ENCODE measurements around the gene KLHL6. TPM values are rescaled to one million over a fixed set of nuclear protein-coding genes. Genes with fewer than 3 reads are reported as not detected.
A peak's percentile ranks its signal among the peaks of the same experiment; 100 is the strongest.
"Not testable (repeated sequence)": the region's sequence is repeated elsewhere in the genome, so short reads cannot be mapped to it uniquely, and the experiment has no call there.

KLHL6 gene
- total RNA-seq, 2 donors from 2014 or later = 2.0 to 3.0 TPM

DNA sequence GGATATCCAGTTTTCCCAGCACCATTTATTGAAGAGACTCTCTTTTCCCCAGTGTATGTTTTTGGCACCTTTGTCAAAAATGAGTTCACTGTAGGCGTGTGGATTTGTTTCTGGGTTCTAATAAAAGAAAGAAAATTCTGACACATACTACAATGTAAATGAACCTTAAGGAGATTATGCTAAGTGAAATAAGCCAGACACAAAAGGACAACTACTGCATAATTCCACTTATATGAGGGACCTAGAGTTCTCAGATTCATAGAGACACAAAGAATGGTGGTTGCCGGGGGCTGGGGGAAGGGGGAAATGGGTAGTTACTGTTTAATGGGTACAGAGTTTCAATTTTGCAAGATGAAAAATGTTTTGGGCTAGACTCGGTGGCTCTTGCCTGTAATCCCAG lies 14.7 kb upstream of the KLHL6 start:
- intact Hi-C loops (cut with DNase I); DNase-seq (ENCODE audit: low spot score): not testable (repeated sequence)

DNA sequence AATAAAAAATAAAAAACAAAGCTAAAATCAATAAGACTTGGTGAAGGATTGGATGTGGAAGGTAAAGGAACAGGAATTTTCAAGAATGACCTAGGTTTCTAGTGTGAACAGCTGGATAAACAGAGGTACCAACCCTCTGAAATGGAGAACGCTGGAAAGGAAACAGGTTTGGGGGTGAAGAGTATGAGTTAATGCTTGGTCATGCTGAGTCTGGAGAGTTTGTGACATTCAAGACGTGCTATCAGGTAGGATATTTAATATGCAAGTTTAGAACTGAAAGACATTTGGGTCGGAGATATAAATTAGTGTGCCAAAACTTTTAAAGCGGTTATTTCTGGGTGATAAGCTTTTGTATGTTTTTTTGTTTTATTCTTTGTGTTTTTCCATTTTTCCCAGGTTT lies 11.4 kb upstream of the KLHL6 start:
- DNase-seq (ENCODE audit: low spot score) = no peak
- intact Hi-C loops (cut with DNase I) = loop anchor here in 1 of 2 donors (5.0 kb wide), 1 partner anchor 165 kb away; no protein-coding TSS in a partner anchor

GRCh38 chr3:183564046-183564445 lies 8.5 kb upstream of the KLHL6 start:
- DNase-seq (ENCODE audit: low spot score) = no peak

DNA sequence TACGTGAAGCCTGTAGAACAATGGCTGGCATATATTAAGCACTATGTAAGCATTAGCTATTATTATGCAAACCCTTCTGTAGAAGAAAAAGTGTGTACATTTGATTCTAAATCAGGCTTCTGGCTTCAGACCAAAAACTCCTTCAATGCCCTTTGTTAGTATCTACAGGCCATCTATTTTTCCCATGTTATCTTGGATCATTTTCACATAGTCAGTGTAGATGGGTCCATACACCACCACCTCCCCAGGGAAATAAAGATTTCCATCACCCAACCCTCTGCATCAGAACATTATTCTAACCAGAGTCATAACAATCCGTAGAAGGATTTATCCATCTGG lies 8.0 kb upstream of the KLHL6 start:
- intact Hi-C loops (cut with DNase I) = no loop called here

More at GRCh38 chr3:183564046-183564445, 8.5 kb upstream of the KLHL6 start:
- intact Hi-C loops (cut with DNase I) = no loop called here

DNA sequence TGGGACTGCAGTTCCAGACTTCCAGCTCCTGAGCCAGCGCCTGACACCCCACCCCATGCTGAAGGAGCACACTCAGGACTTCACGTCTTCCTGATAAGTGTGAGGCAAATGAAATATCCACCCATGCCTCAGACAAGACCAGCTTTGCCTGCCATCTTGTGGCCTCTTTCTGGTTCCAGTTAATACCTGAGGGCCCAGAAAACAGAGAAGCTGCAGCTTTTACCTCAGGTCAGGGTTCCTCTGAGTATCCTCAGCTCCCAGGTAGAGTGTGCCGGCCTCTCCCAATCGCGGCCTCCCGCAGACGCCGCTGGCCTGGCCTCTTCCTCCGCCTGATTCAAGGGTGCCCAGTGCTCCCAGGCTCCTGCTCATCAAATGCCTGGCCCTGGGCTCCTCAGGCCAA lies 5.1 kb upstream of the KLHL6 start:
- DNase-seq (ENCODE audit: low spot score) = no peak
- intact Hi-C loops (cut with DNase I) = no loop called here

More for the DNA sequence above, 8.0 kb upstream of the KLHL6 start:
- no peak for DNase-seq (ENCODE audit: low spot score)

GRCh38 chr3:183558495-183558894 lies 3.0 kb upstream of the KLHL6 start:
- DNase-seq (ENCODE audit: low spot score) = no peak
- intact Hi-C loops (cut with DNase I) = no loop called here

DNA sequence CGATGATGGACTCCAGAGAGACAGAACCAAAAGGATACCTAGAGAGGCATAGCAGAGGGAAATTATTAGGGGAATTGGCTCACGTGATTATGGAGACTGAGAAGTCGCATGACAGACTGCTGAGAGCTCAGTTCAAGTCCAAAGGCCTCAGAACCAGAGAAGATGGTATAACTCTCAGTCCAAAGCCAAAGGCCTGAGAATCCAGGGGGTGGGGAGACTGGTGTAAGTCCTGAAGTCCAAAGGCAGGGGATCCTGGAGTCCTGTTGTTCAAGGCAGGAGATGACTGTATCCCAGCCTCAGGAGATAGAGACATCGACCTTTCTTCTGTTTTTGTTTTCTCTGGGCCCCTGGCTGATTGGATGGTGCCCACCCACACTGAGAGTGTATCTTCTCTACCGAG lies 1.2 kb upstream of the KLHL6 start:
- intact Hi-C loops (cut with DNase I) = no loop called here
- no peak for DNase-seq (ENCODE audit: low spot score)

GRCh38 chr3:183554377-183554776 lies 1.1 kb downstream of the KLHL6 start:
- DNase-seq (ENCODE audit: low spot score) = no peak
- intact Hi-C loops (cut with DNase I) = no loop called here

GRCh38 chr3:183553334-183554026 lies 2.0 kb downstream of the KLHL6 start:
- intact Hi-C loops (cut with DNase I) = no loop called here

GRCh38 chr3:183551930-183552329 lies 3.6 kb downstream of the KLHL6 start:
- no peak for DNase-seq (ENCODE audit: low spot score)
- intact Hi-C loops (cut with DNase I) = no loop called here

More at GRCh38 chr3:183553334-183554026, 2.0 kb downstream of the KLHL6 start:
- no peak for DNase-seq (ENCODE audit: low spot score)

- intact Hi-C loops (cut with DNase I) = no loop called here
- DNase-seq (ENCODE audit: low spot score) = no peak
Measured at GRCh38 chr3:183548262-183548769, 7.2 kb downstream of the KLHL6 start.

DNA sequence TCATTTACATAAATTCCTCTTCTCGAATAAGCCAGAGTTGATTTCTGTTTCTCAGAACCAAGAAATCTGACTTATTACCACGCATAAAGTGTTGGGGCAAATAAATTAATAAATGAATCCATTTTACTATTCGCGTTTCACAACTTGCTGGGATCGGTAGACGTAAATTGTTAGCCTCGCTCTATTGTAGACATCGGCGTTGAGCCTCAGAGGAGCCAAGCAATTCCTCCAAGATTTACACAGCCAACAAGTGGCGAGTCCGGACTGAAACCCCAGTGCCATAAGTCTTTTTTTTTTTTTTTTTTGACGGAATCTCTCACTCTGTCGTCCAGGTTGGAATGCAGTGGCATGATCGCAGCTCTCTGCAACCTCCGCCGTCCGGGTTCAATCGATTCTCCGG lies 8.9 kb downstream of the KLHL6 start:
- intact Hi-C loops (cut with DNase I) = no loop called here
- no peak for DNase-seq (ENCODE audit: low spot score)

- no peak for DNase-seq (ENCODE audit: low spot score)
- intact Hi-C loops (cut with DNase I) = no loop called here
Measured at GRCh38 chr3:183545708-183546107, 9.8 kb downstream of the KLHL6 start.

DNA sequence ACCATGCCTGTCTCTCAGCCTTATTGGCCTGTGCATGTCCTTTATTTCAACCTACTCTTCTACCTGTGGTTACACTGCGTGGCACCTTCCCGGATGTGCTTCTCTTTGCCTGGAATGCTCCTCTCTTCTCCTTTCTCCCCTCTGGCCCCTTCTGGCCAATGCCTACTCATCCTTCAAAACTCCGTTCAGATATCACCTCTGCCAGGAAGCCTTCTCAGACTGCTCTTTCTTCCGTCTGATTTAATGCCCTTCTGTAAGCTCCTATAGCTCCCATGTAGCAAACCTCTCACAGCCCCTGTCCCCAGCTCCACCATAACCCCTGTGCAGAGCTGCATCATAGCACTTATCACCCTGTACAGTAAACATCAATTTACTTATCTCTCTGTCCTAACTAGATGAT lies 13.2 kb downstream of the KLHL6 start:
- no peak for DNase-seq (ENCODE audit: low spot score)
- intact Hi-C loops (cut with DNase I) = no loop called here

DNA sequence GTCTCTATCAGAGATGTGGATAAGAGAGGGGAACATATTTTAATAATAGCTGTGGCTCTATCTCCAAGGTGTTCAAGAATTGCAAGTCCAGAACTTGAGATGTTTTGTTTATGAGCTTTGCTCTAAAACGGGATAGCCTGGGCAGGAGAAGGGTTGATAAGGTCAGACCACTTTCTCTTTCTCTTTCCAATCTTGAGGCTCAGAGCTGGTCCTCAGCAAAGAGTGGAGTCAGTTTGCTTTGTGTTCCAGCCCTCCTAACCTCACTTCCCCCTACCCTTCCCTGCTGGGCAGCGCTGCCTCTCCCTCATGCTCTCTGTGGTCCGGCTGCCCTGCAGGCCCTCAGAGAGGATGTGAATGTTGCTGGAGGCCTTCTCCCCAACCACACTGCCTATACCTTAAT lies 13.8 kb downstream of the KLHL6 start:
- intact Hi-C loops (cut with DNase I) = no loop called here
- no peak for DNase-seq (ENCODE audit: low spot score)

DNA sequence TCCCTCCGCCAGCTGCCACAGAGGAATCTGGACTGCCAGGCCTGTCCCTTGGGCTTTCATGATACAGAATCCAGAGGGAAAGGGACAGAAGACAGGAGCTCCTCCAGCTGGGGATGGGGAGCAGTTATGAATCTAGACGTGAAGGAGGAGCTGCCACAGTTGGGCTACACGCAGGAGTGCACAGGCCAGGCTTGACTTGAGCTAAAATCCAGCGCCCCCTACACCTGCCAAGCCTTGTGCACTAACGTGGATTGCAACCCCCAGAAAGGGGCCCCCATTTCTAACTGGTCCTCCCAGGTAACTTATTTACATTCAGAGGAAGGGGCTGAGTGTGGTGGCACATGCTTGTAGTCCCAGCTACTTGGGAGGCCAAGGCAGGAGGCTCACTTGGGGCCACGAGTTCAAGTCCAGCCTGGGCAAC lies 14.3 kb downstream of the KLHL6 start:
- DNase-seq (ENCODE audit: low spot score) = peak; percentile 23

DNA sequence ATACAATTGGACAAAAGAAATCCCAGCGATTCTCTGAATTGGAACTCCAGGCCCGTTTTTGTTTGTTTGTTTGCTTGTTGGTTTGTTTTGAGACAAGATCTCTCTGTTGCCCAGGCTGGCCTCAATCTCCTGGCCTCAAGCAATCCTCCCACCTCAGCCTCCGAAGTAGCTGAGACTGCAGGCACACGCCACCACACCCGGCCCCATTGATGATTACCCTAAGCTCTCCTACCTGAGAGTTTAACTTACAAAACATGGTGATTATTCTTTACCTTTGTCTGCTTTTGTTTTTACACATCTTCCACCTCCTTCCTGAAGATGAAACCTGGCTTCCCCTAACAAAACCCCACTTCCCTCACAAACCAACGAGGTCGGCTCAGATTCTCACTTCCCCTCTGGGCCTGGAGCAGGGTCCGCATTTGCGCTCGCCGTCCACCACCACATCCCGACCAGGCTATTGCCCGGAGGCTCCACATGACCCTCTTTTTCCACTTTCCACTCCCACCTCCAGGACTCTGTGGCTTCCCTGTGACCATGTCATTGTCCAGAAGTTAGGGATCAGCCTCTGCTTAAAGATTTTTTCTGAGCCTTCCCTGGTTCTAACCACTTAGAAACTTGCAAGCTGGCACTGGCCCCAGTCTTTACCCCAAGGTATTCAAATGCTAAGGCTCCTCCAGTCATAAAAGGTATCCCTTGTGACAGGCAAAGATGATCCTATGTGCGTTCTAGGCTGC lies 14.8 kb downstream of the KLHL6 start:
- intact Hi-C loops (cut with DNase I) = no loop called here
- peak; percentile 76 for DNase-seq (ENCODE audit: low spot score)

More for the DNA sequence above, 14.3 kb downstream of the KLHL6 start:
- intact Hi-C loops (cut with DNase I) = no loop called here

- DNase-seq (ENCODE audit: low spot score) = no peak
- intact Hi-C loops (cut with DNase I) = no loop called here
Measured at GRCh38 chr3:183539811-183540210, 15.7 kb downstream of the KLHL6 start.

DNA sequence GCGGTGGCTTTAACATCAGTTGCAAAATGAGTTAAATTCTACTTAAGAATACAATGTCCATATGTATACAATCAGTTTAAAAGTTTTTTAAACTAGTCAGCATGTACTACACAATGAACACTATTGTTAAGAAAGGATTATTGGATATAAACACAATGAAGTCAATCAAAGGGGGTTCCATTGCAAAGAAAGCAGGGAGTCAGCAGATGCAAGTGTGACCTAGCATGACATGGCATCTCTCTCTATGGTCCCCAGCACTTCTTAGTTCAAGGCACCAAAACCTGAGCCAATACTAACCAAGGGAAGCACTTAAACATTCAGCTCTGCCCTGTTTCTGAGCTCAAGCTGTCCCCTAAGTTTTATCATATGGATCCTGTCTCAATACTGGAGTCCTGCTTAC lies 17.0 kb downstream of the KLHL6 start:
- no peak for DNase-seq (ENCODE audit: low spot score)
- intact Hi-C loops (cut with DNase I) = no loop called here

GRCh38 chr3:183537295-183537730 lies 18.2 kb downstream of the KLHL6 start:
- intact Hi-C loops (cut with DNase I) = no loop called here
- DNase-seq (ENCODE audit: low spot score) = peak; percentile 85
